Measurements from ENCODE around the gene NSG2.

Gene NSG2

GRCh38 chr5:174045470-174046025, at the start of gene NSG2:
NSG2 (plus strand) TSS chr5:174045706; CDS start chr5:174046756, 1,050 bp downstream.
- H3K27ac ChIP-seq, result no peak within 1 kb of the TSS
- TF ChIP-seq, protein P1, sequence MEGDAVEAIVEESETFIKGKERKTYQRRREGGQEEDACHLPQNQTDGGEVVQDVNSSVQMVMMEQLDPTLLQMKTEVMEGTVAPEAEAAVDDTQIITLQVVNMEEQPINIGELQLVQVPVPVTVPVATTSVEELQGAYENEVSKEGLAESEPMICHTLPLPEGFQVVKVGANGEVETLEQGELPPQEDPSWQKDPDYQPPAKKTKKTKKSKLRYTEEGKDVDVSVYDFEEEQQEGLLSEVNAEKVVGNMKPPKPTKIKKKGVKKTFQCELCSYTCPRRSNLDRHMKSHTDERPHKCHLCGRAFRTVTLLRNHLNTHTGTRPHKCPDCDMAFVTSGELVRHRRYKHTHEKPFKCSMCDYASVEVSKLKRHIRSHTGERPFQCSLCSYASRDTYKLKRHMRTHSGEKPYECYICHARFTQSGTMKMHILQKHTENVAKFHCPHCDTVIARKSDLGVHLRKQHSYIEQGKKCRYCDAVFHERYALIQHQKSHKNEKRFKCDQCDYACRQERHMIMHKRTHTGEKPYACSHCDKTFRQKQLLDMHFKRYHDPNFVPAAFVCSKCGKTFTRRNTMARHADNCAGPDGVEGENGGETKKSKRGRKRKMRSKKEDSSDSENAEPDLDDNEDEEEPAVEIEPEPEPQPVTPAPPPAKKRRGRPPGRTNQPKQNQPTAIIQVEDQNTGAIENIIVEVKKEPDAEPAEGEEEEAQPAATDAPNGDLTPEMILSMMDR (IDR thresholded peaks at IDR 0.05), result peak; percentile 82
- TF ChIP-seq ZFX (IDR thresholded peaks at IDR 0.05; ENCODE audit: borderline replicate concordance), result no peak

GRCh38 chr5:173997331-173997730, 48.2 kb upstream of the NSG2 start:
- no peak overlapping the region for H3K27ac ChIP-seq
- TF ChIP-seq, protein P1 (IDR thresholded peaks at IDR 0.05), result no peak
- TF ChIP-seq ZFX (IDR thresholded peaks at IDR 0.05; ENCODE audit: borderline replicate concordance), result no peak

DNA sequence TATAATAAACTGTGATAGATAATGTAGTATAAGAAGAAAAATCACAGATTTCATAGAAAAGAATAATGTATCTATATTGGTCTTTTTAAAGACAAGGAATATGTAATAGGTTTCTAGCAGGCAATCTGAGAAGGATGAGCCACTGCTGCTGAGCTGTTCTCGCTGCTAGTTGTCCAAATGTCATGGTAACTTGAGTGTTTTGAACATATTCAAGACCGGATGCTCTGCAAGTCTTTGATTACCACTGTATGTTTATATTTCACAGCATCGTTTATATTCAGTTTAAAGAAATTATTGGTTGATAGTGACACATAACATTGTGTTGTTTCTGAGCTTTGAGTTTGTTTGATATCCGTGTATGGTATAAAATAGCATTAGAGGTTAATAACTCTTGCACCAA, 47.0 kb upstream of the NSG2 start:
- H3K27ac ChIP-seq, result no peak overlapping the region
- TF ChIP-seq, protein P1 (IDR thresholded peaks at IDR 0.05), result no peak
- no peak for TF ChIP-seq ZFX (IDR thresholded peaks at IDR 0.05; ENCODE audit: borderline replicate concordance)

DNA sequence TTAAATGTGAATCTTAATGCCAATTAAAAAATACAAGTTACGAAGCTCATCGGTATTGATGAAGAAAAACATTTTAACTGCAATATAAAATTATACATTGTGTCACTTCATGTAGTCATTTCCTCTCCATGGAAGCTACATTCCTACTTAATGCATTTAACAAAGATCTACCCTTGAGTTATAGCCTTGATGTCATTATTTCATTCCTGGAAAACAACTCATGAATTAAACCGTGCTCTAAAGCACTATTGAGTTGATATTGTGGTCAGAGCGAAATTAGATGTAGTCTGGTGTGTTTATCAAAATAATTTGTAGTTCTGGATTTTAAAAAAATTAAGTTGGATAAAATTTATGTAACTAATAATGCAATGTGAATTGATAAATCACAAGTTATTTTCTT, 45.4 kb upstream of the NSG2 start:
- H3K27ac ChIP-seq, result no peak overlapping the region
- TF ChIP-seq ZFX (IDR thresholded peaks at IDR 0.05; ENCODE audit: borderline replicate concordance), result no peak
- TF ChIP-seq, protein P1 (IDR thresholded peaks at IDR 0.05), result no peak

- H3K27ac ChIP-seq, result no peak overlapping the region
- TF ChIP-seq ZFX (IDR thresholded peaks at IDR 0.05; ENCODE audit: borderline replicate concordance), result no peak
- TF ChIP-seq, protein P1 (IDR thresholded peaks at IDR 0.05), result no peak
These were observed 41.7 kb upstream of the NSG2 start for GRCh38 chr5:174003795-174004194.

- TF ChIP-seq, protein P1 (IDR thresholded peaks at IDR 0.05), result no peak
- TF ChIP-seq ZFX (IDR thresholded peaks at IDR 0.05; ENCODE audit: borderline replicate concordance), result no peak
- H3K27ac ChIP-seq, result no peak overlapping the region
These were observed 36.6 kb upstream of the NSG2 start for GRCh38 chr5:174008922-174009321.

- no peak overlapping the region for H3K27ac ChIP-seq
- TF ChIP-seq, protein P1 (IDR thresholded peaks at IDR 0.05), result no peak
- TF ChIP-seq ZFX (IDR thresholded peaks at IDR 0.05; ENCODE audit: borderline replicate concordance), result no peak
These were observed 35.1 kb upstream of the NSG2 start for GRCh38 chr5:174010365-174010764.
